GM21423 (cell line): ENCODE results near the gene BNIP5.

Source experiments
- ATAC-seq: cut with Tn5 transposase; IDR thresholded peaks from one replicate; pipeline ENCODE4 v1.9.1; 2021; ENCODE audit warnings: mild to moderate bottlenecking, moderate library complexity; ENCODE audit not compliant: unreplicated experiment

BNIP5 gene

DNA sequence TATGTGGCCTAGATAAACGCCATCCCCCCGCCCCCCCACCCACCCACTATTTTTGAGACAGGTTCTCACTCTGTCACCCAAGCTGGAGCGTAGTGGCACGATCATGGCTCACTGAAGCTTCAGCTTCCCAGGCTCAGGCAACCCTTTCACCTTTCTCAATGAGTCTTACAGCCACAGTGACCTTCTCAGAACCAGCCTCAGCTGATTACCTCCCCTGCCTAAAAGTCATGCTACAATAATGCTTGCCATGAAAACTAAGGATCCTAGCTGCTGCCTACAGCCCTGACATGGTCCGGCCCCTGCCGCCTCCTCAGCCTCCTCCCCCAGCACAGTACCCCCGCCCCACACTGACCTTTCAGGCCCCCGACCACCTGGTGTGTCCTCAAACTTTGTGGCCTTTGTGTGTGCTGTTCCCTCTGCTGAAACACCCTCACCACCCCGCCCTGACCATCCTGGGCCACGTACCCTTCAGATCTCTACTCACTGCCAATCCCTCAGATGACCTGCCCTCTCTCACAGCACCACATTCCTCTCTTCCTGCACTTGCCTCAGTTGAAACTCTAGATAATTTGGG is 35.5 kb downstream of the BNIP5 start:
- ATAC-seq: no peak

DNA sequence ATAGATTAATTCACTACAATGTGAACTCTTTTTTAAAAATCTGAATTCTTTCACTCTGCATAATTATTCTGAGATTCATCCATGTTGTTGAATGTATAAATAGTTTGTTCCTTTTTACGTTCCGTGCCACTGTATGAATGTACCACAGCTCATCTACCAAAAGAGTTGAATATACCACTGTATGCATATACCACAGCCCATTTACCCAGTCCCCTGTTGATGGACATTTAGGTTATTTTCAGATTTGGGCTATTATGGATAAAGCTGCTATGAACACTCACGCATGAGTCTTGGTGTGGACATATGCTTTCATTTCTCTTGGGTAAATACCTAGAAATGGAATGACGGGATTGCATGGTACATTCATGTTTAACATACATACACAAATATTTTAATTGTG is 38.7 kb downstream of the BNIP5 start:
- no peak for ATAC-seq

DNA sequence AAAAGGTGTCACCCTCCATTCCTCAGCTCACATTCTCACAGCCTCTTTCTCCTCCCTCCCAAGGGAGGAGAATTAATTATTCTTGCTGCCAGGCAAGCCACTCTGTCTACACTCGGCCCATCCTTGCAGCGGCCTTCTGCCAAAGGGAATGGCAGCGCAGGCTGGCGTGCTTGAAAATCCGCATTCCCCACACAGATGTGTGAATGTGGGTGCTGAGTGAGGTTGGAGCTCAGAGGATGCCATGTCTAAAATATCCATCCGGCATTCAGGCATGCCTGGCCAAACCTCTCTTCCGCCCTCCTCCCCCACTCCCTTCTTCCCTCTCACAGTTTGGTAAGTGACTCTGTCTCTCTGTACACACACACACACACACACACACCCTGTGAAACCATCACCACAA is 39.2 kb downstream of the BNIP5 start:
- ATAC-seq: no peak

DNA sequence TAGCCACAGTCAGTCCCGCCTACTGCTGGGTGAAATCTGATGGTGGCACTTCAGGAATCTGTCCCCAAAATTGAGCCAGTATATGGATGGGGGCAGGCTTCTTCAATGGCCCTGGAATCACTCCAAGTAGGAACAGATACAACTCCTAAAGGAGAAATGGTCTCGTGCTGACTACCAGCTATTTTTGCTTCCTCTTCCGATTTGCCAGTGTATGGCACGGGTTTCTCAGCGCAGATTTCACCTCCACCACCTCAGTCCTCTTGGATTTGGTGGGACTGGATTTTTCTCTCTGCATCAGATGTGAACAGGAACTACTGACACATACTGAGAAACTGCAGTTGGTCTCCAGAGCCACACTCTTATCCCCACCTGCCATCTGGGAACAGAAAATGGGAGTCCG is 39.6 kb downstream of the BNIP5 start:
- ATAC-seq: no peak

DNA sequence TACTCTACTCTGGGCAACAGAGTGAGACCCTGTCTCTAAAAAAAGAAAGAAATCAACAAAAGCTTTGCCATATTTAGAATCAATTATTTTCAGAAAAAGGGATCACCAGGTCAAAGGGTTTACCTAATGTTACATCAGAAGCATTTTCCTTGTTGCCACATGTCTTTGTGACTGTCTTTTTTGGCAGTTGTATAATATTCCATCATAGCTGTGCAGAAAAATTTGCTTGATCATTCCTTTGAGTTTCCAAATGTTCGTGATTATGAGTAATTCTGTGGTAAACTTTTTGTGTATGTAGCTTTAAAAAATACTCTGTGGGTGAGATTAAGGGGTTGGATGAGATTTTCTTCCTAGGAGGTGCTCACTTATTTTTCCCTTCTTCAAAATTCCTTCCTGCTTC is 40.4 kb downstream of the BNIP5 start:
- no peak for ATAC-seq

DNA sequence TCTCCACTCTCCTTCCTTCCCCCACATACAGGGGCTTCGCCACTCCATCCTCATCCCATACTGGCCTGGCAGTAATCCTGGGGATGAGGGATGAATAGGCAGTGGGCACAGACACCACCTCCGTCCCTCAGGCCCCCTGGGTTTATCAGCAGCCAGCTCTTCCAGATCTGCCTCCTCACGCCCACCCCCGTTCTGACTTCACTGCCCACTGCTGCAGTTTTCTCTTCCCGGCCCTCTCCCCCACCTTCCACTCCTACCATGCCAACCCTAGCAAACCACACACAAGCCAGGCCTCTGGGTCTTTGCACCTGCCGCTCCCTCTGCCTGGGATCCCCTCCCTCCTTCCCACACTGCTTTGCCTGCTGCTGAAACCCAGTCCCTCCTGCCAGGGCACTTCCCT is 44.5 kb downstream of the BNIP5 start:
- no peak for ATAC-seq

DNA sequence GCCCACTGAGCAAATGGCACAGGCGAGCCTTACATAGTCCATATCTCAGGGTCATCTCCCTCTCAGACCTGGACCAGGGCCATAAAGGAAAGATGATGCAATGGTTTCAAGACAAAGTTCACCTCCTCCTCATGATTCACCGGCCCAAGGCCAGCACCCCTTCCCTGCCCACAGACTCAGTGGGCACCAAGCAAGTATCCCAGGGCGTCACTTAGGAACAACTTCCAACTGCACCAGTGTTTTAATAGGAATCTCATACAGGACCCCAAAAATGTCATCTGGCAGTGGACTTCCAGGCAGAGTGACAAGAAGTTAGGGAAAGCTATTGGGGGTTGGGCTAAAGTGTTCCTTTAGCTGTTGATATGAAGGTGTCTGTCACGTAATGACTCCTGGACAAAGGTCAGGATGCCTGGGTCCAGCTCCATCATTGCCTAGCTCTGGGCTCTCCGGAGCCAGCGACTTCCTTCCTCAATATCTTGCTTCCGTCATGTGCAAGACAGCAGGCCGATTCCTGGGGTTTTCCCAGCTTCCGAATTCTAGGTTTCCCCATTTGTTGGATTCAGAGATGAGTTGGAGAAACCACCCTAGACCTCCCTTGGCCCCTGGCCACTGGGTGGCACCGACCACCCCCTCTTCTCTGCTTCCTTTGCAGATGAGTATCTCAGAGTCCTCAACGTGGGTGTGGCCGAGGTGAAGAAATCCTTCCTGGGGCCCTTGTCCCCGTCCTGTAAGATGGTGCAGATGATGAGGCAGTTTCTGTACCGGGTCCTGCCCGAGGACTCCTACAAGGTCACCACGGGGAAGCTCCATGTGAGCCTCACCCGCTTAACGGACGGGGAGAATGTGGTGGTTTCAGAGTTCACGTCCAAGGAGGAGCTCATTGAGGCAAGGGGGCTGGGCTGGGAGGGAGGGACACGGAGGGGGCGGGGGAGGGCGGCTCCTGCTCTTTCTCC is 45.7 kb downstream of the BNIP5 start:
- ATAC-seq: no peak

DNA sequence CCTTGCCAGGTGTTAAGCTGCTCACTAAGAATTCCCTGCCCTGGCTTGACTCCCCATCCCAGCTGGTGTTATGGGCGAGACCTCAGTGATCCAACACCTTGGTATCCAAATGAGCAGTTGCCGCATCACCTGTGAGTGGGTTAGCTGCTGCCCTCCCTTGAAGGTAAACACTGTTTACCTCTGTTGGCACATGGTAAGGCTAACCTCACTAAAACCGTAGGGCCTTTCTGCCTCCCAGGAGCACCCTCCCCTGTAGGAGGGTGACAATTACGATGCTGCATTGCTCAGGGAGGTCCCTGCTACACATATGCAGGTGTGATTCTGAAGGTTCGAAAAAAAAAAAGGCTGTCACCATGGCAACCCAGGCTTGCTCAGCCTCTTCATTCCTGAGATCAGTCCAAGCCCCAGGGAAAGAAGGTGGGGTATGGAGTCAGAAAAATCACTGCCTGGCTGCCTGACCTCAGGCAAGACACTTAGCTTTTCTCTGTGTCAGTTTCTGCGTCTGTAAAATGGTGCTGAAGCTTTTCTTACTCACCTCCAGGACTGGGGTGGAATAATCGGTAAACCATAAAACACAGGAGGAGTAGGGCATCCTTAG is 47.3 kb downstream of the BNIP5 start:
- no peak for ATAC-seq

DNA sequence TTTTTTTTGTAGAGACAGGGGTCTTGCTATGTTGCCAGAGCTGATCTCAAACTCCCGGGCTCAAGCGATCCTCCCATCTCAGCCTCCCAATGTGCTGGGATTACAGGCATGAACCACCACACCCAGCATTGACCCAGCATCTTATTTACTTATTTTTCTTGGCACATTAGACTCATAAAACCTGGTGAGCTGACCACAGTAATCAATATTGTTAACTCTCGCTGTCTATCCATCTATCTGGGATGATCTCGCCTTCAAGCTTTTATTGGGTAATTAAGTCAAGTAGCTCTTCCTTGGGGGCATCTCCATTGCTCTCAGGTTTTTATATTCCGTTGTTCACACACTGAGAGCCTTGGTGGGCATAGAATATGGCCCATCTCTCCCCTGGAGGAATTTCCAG is 49.8 kb downstream of the BNIP5 start:
- ATAC-seq: no peak

DNA sequence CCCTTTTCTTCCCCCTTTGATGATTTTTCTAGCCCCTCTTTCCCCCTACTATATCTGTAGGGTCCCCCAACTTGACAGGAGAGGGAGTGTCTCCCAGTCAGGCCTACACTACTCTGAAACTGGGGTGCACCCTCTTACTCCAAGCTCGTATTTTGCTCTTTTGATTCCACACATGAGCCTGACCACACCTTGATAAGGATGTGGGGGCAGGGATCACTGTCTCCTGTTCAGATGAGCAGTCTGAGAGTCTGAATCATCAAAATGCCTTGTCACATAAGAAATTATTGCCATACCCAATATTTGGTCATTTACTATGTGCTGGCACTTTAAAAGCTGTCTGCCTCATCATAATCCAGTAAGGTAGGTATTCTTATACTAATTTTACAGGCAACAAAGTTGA is 50.9 kb downstream of the BNIP5 start:
- no peak for ATAC-seq

DNA sequence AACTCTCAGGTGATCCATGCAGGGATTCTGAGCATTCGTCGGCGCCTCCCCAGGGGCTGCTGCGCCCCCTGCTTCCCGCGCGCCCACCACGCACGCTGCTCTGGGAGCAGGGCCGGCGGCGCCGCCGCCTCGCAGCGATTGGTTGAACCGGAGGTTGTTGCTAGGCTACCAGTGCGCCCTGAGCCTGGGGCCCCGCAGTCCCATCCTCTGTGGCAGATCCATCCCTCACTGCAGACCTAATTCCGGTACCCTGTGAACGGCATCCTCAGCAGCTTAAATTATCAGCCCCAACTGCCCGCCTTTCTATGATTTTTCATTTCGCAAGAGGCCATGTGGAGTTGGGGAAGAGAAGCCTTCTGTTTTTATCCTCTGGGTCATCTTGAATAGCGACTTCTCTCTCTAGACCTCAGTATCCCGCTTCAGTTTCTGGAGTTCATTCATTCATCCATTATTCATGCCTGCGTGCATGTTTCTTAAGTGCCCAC is 51.5 kb downstream of the BNIP5 start:
- ATAC-seq: no peak

DNA sequence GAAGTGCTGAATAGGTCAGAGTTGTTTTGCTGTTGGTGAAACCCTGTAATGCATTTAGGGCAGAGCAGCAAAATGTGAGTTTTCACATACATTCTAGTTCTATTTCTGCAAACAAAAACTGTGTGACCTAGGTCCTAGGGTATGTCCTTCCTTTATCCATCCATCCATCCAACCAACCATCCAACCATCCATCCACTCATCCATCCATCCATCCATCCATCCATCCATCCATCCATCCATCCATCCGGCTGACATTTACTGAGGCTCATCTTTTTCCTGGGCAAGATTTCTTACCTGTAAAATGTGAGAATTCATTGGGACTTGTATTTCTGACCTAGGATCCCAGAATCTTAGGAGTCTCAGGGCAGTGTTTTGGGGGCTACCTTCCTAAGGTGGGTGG is 52.3 kb downstream of the BNIP5 start:
- ATAC-seq: no peak

DNA sequence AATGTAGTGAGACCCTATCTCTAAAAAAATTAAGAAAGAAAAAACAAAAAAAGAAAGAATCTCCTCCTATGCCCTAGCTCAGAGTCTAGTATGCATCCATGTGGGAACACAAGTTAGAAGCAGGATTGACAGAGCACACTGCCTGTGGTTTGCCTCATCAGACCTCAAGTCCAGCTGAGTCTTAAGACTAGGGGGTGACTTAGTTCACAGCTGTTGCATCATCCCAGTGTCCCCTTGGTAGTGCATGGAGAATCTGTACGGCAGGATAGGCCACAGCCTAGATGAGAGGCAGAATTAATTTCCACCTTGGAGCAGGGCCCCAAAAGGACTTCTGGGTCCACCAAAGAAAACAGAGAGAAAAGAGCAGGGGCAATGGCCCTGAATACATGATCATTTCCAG is 53.1 kb downstream of the BNIP5 start:
- ATAC-seq: no peak

DNA sequence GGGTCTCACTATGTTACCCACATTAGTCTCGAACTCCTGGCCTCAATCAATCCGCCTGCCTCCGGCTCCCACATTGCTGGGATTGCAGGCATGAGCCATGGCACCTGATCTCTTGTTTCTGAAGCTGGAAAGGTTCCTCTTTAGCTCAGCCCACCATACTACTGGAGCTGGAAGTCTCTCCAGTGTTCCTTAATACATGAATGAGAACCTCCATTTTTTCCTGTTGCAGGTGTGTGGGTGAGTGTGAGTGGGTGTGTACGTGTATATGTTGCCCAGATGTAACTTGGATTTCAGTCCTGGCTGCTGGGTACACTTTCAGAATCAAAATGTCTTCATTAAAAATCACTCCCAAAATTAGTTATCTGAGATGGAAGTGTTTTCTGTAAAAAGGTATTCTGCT is 55.7 kb downstream of the BNIP5 start:
- ATAC-seq: no peak

DNA sequence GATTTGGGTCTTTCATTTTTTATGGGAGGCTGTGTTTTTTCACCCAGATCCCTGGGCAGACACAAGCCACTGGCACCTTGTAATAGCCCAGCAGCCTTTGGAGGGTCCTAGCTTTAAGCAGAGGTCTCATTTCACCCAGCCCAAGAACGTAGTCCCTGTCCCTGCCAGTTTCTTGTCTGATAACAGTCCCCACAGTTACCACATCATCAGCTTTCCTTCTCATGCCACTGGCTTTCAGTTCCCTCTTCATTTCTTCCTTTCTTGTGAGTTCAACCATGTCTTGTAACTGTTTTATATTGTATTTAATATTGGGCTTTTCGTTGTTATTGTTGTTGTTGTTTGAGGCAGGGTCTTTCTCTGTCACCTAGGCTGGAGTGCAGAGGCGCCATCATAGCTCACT is 56.2 kb downstream of the BNIP5 start:
- ATAC-seq: no peak

DNA sequence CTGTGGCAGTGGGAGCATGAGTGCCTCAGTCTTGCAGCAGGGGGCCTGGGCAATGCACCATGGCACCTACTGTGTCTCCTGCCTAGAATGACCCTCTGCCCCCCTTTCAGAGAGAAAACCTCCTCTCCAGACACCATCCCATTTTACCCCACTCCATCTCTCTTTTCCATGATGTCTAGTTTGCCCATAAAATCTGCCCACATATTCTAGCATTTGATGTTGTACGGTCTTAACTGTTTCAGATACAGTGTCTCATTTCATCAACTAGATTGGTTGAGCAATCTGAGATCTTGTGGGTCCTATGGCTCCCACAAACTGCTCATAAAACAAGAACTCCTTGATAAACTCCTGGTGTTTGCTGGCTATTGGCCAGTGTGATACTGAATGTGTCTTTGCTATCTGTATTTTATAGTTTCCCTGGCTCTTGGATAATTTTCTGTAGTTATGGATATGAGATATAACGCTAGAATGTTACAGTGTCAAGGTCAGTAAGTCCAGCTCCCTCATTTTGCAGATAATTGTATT is 58.7 kb downstream of the BNIP5 start:
- no peak for ATAC-seq

DNA sequence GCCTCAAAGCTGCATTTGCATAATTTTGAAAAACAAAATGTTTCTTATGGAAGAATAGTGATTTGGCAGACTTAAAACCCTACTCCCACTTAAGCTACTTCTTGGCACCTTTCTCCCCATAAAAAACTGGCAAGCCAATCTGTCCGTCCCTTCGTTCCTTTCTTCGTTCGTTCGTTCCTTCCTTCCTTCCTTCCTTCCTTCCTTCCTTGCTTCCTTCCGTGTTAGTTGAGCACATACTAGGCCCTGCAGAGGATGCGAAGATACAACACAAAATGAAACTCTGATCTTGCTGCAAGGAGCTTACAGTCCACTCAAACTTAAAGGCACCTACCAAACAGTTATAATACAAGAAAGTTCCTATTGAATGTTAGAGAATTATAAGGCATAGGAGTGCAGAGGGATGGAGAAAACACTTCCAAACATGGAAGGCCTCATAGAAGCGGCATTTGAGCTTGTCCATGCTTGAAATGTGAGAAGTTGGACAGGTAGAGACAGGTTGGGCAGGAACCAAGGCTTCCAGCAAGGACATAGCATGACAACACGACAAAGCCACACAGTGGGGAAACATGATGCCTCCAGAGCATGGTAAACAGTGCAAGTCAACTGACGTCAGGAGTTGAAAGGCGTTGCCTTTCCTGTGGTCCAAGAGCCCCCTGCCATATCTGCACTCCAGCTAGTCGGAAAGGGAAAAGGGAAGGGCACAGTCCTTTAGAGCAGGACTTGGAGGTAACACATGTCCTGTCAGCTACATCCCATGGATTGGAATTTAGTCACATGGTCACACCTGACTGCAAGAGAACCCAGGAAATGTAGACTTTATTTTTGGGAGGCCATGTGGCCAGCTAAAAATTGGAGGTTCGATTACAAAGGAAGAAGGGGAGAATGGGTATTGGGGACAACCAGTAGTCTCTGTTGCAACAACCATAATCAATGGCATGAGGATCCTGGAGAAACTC is 59.8 kb downstream of the BNIP5 start:
- no peak for ATAC-seq

DNA sequence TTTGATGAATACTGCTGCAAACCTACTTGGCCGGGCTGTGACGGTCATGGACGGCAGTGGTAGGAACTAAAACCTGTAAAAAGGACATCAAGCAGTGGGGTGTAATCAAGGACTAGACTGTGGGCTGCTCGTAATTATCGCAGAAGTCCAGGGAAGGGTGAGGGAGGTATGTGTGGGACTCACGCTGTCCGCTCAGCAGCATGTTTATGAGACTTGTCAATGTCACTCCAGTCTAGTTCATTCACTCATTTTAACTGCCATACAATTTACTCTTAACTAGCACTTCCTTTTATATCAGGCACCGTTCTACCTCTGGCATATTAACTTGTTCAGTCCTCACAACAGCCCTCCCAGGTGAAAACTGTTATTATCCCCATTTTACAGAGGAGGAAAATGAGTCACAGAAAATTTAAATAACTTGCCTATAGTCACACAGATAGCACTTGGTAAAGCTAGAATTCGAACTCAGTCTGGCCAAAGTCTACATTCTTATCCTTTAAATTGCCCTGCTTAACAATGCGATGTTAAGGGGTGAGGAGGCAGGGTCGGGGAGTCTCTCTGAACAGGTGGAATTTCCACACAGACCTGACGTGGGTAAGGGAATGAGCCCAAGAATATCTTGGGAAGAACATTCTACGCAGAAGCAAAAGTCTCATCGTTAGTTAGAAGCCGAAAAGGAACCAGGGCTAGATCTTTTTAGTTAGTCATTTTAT is 62.7 kb downstream of the BNIP5 start:
- ATAC-seq: no peak

DNA sequence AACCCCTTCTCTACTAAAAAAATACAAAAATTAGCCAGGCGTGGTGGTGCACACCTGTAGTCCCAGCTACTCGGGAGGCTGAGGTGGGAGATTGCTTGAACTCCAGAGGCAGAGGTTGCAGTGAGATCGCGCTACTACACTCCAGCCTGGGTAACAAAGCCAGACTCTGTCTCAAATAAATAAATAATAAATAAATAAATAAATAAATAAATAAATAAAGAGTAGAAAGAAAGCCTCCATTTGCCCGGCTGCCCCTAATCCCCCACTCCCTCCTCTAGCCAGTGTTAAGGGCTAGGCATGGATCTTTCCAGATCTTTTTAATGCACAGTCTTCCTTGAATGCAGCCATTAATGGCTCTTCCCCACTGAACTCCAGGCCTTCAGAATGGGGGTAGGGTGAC is 63.6 kb downstream of the BNIP5 start:
- ATAC-seq: no peak

DNA sequence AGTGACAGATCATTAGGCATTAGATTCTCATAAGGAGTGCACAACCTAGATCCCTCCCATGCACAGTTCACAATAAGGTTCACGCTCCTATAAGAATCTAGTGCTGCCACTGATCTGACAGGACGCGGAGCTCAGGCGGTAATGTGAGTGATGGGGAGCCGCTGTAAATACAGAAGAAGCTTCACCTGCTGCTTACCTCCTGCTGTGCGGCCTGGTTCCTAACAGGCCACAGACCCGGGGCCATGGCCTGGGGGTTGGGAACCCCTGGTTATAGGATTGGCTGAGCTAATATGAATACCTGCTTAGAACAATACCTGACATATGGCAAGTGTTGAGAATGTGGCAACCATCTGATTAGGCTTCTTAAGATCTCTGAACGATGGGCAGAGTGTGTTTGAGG is 64.5 kb downstream of the BNIP5 start:
- no peak for ATAC-seq
